Astrocyte of the hippocampus (primary cell): ENCODE measurements around the gene ARHGEF11.

Experiments
- DNase-seq: peaks from one replicate; pipeline ENCODE4 v3.0.0; 2011; ENCODE audit warnings: low read depth, low spot score

The ARHGEF11 gene

GRCh38 chr1:156911577-156912298 is 133.8 kb downstream of the ARHGEF11 start:
- no peak for DNase-seq

- DNase-seq, result peak; percentile 53
Measured at GRCh38 chr1:156910309-156910782, 135.2 kb downstream of the ARHGEF11 start.

- no peak for DNase-seq
Measured at GRCh38 chr1:156909671-156910070, 135.9 kb downstream of the ARHGEF11 start.

GRCh38 chr1:156908955-156909354 is 136.6 kb downstream of the ARHGEF11 start:
- DNase-seq, result no peak

GRCh38 chr1:156908541-156908940 is 137.0 kb downstream of the ARHGEF11 start:
- no peak for DNase-seq

- no peak for DNase-seq
Measured at GRCh38 chr1:156906206-156906906, 139.2 kb downstream of the ARHGEF11 start.

GRCh38 chr1:156905651-156906050 is 139.9 kb downstream of the ARHGEF11 start:
- DNase-seq, result no peak

- no peak for DNase-seq
Measured at GRCh38 chr1:156905176-156905575, 140.4 kb downstream of the ARHGEF11 start.

GRCh38 chr1:156904187-156904959 is 141.2 kb downstream of the ARHGEF11 start:
- no peak for DNase-seq

- no peak for DNase-seq
Measured at GRCh38 chr1:156903328-156904091, 142.0 kb downstream of the ARHGEF11 start.

- DNase-seq, result no peak
Measured at GRCh38 chr1:156901966-156902915, 143.3 kb downstream of the ARHGEF11 start.

GRCh38 chr1:156901590-156901900 is 144.0 kb downstream of the ARHGEF11 start:
- DNase-seq, result no peak

GRCh38 chr1:156900896-156901589 is 144.5 kb downstream of the ARHGEF11 start:
- DNase-seq, result no peak

GRCh38 chr1:156899956-156900718 is 145.4 kb downstream of the ARHGEF11 start:
- peak; percentile 90 for DNase-seq

GRCh38 chr1:156898971-156899664 is 146.4 kb downstream of the ARHGEF11 start:
- no peak for DNase-seq

GRCh38 chr1:156898161-156898566 is 147.4 kb downstream of the ARHGEF11 start:
- peak; percentile 57 for DNase-seq

GRCh38 chr1:156897078-156897825 is 148.3 kb downstream of the ARHGEF11 start:
- peak; percentile 77 for DNase-seq
